K562 treated with DMSO at 1 percent for 4 hours (cell line): ENCODE results near the gene TDRD5. TPM values are rescaled to one million over a fixed set of nuclear protein-coding genes. Genes with fewer than 3 reads are reported as not detected.

Experiments
- total RNA-seq: library from RNA; unstranded; fragments of 300-600 nt; gene quantifications from 2 replicates; pipeline ENCODE4 v1.2.3, GENCODE V29; 2022; ENCODE audit not compliant: insufficient read depth

Gene TDRD5, protein sequence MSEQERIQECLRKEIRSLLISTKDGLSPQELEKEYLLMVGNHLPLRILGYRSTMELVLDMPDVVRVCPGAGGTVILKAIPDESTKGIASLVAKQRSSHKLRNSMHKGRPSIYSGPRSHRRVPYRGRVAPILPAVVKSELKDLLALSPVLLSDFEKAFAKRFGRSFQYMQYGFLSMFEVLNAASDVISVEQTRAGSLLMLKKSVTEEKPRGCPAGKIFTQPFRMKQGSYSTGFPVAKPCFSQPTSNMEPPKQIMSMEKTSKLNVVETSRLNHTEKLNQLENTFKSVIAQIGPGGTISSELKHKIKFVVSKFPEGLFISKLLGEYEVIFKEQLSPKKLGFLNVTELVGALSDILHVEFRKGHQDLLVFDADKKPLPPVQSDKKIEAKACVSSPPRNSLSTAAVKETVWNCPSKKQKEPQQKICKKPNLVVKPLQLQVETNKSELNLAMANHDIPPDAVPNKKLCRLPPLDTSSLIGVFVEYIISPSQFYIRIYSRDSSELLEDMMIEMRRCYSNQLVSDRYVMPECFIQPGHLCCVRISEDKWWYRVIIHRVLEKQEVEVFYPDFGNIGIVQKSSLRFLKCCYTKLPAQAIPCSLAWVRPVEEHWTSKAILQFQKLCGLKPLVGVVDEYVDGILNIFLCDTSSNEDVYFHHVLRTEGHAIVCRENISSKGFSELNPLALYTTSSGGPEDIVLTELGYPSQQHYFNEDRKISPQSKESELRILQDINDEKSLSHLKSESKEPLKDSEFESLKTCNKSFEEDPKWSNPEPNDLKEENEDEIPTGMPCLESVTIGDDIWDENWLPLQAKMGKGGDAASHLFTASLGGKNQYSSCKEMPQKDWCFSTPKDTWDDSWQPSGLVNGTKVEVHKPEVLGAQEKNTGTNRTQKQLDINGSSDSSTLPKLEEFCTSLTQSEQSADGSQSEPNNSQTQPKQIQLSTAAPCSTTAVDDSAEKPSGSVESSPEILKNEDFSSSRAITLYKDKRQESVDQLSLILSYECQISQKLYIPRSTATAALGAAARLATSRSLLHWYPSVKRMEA
- total RNA-seq: 0.99 TPM in 1 of 2 replicates, not detected in the other

DNA sequence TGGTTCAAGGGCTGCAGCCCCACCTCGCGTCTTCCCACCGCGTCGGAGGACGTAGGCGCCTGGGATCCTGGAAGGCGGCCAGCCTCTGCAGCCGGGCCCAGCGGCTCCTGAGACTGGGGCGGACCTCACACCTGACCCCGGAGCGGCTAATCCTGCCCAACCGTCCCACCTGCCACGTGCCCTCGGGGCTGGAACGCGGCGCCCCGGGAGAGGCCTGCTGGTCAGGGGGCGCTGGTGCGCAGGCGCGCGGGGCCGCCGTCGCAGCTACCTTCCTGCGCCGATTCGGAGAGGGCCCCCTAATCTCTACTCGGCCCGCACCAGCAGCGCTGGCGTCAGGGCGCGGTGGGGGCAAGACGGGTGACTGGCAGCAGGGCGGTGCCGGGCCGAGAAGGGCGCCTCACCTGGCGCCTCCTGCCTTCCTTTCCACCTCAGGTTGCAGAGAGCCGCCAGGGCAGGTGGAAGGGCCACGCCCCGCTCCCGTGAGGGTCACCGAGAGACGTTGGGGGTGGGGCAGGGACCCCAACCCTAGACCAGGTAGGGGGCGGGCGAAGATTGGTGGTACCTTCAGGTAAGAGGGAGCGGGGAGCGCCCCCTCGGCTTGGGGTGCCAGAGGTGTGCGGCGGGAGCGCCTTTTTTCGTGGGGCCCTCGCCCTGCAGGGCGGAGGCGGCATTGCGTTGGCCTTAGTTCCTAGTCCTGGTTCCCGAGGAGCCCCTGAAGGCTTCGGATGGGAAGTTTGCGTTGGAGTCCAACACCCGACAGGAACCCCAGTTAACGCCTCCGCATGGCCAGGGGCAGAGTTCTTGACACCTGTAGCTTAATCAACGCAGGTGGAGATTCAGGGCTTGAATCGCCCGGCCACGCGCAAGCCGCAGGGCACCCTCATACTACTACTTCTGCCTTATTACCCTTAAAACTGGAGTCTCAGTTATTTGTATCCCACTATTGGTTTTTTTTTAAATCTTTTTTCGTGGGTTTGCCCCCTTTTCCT is at the start of gene TDRD5:
TSS of gene TDRD5 (plus strand) at position 241 of the 989 bp plus-strand sequence. CDS start 784 bp downstream, outside the sequence.

DNA sequence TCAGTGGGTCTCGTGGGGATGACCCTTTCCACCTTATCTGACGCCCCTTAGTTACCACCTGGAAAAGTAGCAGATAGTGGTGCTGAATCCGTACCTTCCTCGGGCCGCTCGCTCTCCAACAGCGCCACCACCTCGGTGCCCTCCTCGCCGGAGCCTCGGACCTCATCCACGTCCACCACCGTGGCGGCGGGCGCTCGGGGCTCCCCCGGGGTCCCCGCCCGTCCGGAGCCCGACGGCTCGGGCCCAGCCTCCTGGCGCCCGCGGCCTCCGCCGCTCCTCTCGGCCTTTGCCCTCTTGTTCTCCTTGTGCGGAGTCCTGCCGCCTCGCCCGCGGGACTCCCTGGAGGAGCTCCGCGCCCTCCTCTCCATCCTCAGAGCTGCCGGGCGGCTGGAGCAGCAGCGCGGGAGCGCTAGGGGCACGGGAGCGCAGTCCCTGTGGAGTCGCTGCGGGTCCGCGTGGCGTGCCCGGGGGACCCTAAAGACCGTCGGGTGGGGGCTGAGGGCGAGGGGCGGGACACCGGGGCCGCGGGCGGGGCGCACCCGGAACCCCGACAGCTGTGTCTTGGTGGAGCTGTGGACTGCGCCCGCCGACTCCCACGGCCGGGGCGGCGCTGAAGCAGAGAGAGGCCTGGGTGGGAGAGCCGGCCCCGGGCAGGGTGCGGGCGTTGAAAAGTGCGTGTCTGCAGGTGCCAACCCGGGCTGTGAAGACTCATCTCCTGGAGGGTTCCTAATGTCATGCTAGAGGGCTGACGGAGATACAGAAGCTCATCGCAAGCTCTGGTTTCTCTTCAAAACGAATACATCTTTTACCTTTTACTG is 15.9 kb upstream of the TDRD5 start, which contains the start of gene NPHS2:
TSS of gene NPHS2 (minus strand) at position 452 of the 818 bp plus-strand sequence. CDS start at position 368, 84 bp downstream.

Other genes with a start within 250 kb of the TDRD5 start
- not detected in 2 replicates for gene AXDND1, start 225.9 kb upstream of the TDRD5 start, total RNA-seq
- gene NPHS2, start 15.9 kb upstream of the TDRD5 start, total RNA-seq: not detected in 2 replicates
- not detected in 2 replicates for gene FAM163A, start 151.5 kb downstream of the TDRD5 start, total RNA-seq